H7 (cell line): ENCODE measurements around the gene PITPNM3. TPM values are rescaled to one million over a fixed set of nuclear protein-coding genes. Genes with fewer than 3 reads are reported as not detected.
"Not testable (repeated sequence)": the region's sequence is repeated elsewhere in the genome, so short reads cannot be mapped to it uniquely, and the experiment has no call there.

Source experiments
- DNase-seq: peaks from one replicate; pipeline ENCODE4 v3.0.0; 2012
- H3K27me3 ChIP-seq: 2 replicates; pipeline ENCODE4 v1.6.0; 2011; ENCODE audit warnings: mild to moderate bottlenecking, low read length; ENCODE audit not compliant: control insufficient read depth, insufficient read depth
- H3K36me3 ChIP-seq: replicated peaks from 2 replicates; pipeline ENCODE4 v1.5.1; 2011; ENCODE audit warnings: low read length; ENCODE audit not compliant: control insufficient read depth, insufficient read depth
- H3K4me3 ChIP-seq: 2 replicates; pipeline ENCODE4 v1.5.1; 2011; ENCODE audit warnings: low read depth, mild to moderate bottlenecking, control low read depth, low read length, moderate library complexity; ENCODE audit not compliant: insufficient read depth
- total RNA-seq: library from RNA; depleted of rRNA; stranded (reverse); fragments of >200 nt; shearing (Covaris generic); gene quantifications from 2 replicates; pipeline ENCODE4 v1.2.3, GENCODE V29; 2014; rRNA removed

PITPNM3 gene
- total RNA-seq, result 0.97 and 2.8 TPM in 2 replicates

- DNase-seq, result peak; percentile 90
- H3K27me3 ChIP-seq, result peaks cover 43% of the 10 kb centered on the region
Observed at GRCh38 chr17:6556121-6557039, at the start of gene PITPNM3. Gene PITPNM3, minus strand, starts transcription at chr17:6556555. Its CDS starts 149 bp downstream, at chr17:6556406.

GRCh38 chr17:6605142-6605541 lies 48.8 kb upstream of the PITPNM3 start:
- H3K4me3 ChIP-seq, result no peak overlapping the region
- H3K36me3 ChIP-seq, result peaks cover 12% of the 10 kb centered on the region
- DNase-seq, result no peak

More at GRCh38 chr17:6556121-6557039, at the start of gene PITPNM3:
- peak within 1 kb of the TSS; percentile 72 for H3K4me3 ChIP-seq
- H3K36me3 ChIP-seq, result no peaks in the 10 kb centered on the region

GRCh38 chr17:6603744-6604325 lies 47.5 kb upstream of the PITPNM3 start:
- H3K27me3 ChIP-seq, result no peaks in the 10 kb centered on the region
- no peak overlapping the region for H3K4me3 ChIP-seq
- no peak for DNase-seq
- peaks cover 7% of the 10 kb centered on the region for H3K36me3 ChIP-seq

More at GRCh38 chr17:6605142-6605541, 48.8 kb upstream of the PITPNM3 start:
- H3K27me3 ChIP-seq, result no peaks in the 10 kb centered on the region

GRCh38 chr17:6602141-6602540 lies 45.8 kb upstream of the PITPNM3 start:
- H3K4me3 ChIP-seq, result no peak overlapping the region
- H3K36me3 ChIP-seq, result peaks cover 5% of the 10 kb centered on the region
- H3K27me3 ChIP-seq, result no peaks in the 10 kb centered on the region
- DNase-seq, result no peak

- DNase-seq, result no peak
- Histone ChIP-seq H3K36me3 (peaks cover 5% of the 10 kb centered on the region), H3K27me3 (no peaks in the 10 kb centered on the region), H3K4me3 (no peak overlapping the region)
Observed at GRCh38 chr17:6599364-6599763, 43.0 kb upstream of the PITPNM3 start.

- DNase-seq, result no peak
- H3K4me3 ChIP-seq, result no peak overlapping the region
- H3K36me3 ChIP-seq, result peaks cover 5% of the 10 kb centered on the region
- H3K27me3 ChIP-seq, result no peaks in the 10 kb centered on the region
Observed at GRCh38 chr17:6597727-6598126, 41.4 kb upstream of the PITPNM3 start.

- Histone ChIP-seq H3K4me3 (no peak overlapping the region), H3K27me3 (no peaks in the 10 kb centered on the region), H3K36me3 (peaks cover 5% of the 10 kb centered on the region)
- no peak for DNase-seq
Observed at GRCh38 chr17:6596941-6597340, 40.6 kb upstream of the PITPNM3 start.

GRCh38 chr17:6596511-6596910 lies 40.2 kb upstream of the PITPNM3 start:
- Histone ChIP-seq H3K27me3 (no peaks in the 10 kb centered on the region), H3K4me3 (no peak overlapping the region), H3K36me3 (peaks cover 5% of the 10 kb centered on the region)
- DNase-seq, result no peak

- DNase-seq, result no peak
- H3K36me3 ChIP-seq, result peaks cover 5% of the 10 kb centered on the region
- no peak overlapping the region for H3K4me3 ChIP-seq
- no peaks in the 10 kb centered on the region for H3K27me3 ChIP-seq
Observed at GRCh38 chr17:6596081-6596480, 39.7 kb upstream of the PITPNM3 start.

GRCh38 chr17:6593371-6593770 lies 37.0 kb upstream of the PITPNM3 start:
- not testable (repeated sequence) for DNase-seq, H3K4me3 ChIP-seq, H3K27me3 ChIP-seq
- H3K36me3 ChIP-seq, result peaks cover 10% of the 10 kb centered on the region

- H3K4me3 ChIP-seq, result no peak overlapping the region
- peaks cover 12% of the 10 kb centered on the region for H3K36me3 ChIP-seq
- H3K27me3 ChIP-seq, result no peaks in the 10 kb centered on the region
- no peak for DNase-seq
Observed at GRCh38 chr17:6592173-6592572, 35.8 kb upstream of the PITPNM3 start.

GRCh38 chr17:6591599-6592158 lies 35.3 kb upstream of the PITPNM3 start:
- H3K4me3 ChIP-seq, result no peak overlapping the region
- DNase-seq, result no peak
- peaks cover 12% of the 10 kb centered on the region for H3K36me3 ChIP-seq
- no peaks in the 10 kb centered on the region for H3K27me3 ChIP-seq

- no peak for DNase-seq
- Histone ChIP-seq H3K27me3 (no peaks in the 10 kb centered on the region), H3K4me3 (no peak overlapping the region), H3K36me3 (peaks cover 9% of the 10 kb centered on the region)
Observed at GRCh38 chr17:6589266-6589946, 33.1 kb upstream of the PITPNM3 start.

GRCh38 chr17:6588165-6588564 lies 31.8 kb upstream of the PITPNM3 start:
- Histone ChIP-seq H3K27me3 (no peaks in the 10 kb centered on the region), H3K4me3 (no peak overlapping the region), H3K36me3 (peaks cover 11% of the 10 kb centered on the region)
- no peak for DNase-seq
